Keratinocyte (primary cell): Measurements from ENCODE around the gene TLR4. TPM values are rescaled to one million over a fixed set of nuclear protein-coding genes. Genes with fewer than 3 reads are reported as not detected.

ENCODE experiments used
- DNase-seq: peaks from one replicate; pipeline ENCODE4 v3.0.0-alpha.2; 2011; ENCODE audit warnings: low read depth, missing footprints, low spot score
- FAIRE-seq: peaks from 2 replicates; lab custom pipeline; 2011; peaks lifted over from hg19 to GRCh38; lab: Jason Lieb, UNC
- H2AFZ ChIP-seq: 2 replicates; pipeline ENCODE4 v1.6.0; 2012; ENCODE audit warnings: low read length, control low read depth, inconsistent platforms; ENCODE audit not compliant: control insufficient read depth
- H3K27ac ChIP-seq: 2 replicates; pipeline ENCODE4 v1.5.1; 2011; ENCODE audit warnings: low read length; ENCODE audit not compliant: control insufficient read depth, insufficient read depth
- H3K27me3 ChIP-seq: 3 replicates; pipeline ENCODE4 v1.6.0; 2011; ENCODE audit warnings: low read length; ENCODE audit not compliant: control insufficient read depth, insufficient read depth; ENCODE audit errors: extremely low read depth
- H3K36me3 ChIP-seq, 2 experiments: 2 replicates in 1 of 2; 3 replicates in 1 of 2; pipeline ENCODE4 v1.5.1; 2011; ENCODE audit warnings: low read length in 2 of 2, mild to moderate bottlenecking in 1 of 2; ENCODE audit not compliant: control insufficient read depth in 2 of 2, insufficient read depth in 2 of 2; ENCODE audit errors: extremely low read depth in 1 of 2
- H3K4me1 ChIP-seq: 3 replicates; pipeline ENCODE4 v1.5.1; 2011; ENCODE audit warnings: low read length; ENCODE audit not compliant: control insufficient read depth, insufficient read depth; ENCODE audit errors: extremely low read depth
- H3K4me2 ChIP-seq: 3 replicates; pipeline ENCODE4 v1.6.0; 2011; ENCODE audit warnings: low read depth, low read length; ENCODE audit not compliant: control insufficient read depth, insufficient read depth; ENCODE audit errors: extremely low read depth
- H3K4me3 ChIP-seq, 3 experiments: fragments of 200-600 bp in 1 of 3; sonication (generic) in 1 of 3; 2 replicates in 2 of 3; 3 replicates in 1 of 3; pipeline ENCODE4 v1.5.1; 2011 to 2016; ENCODE audit warnings: low read length in 3 of 3, mild to moderate bottlenecking in 3 of 3, control low read depth in 2 of 3, inconsistent platforms in 1 of 3, low read depth in 1 of 3, mixed read lengths in 1 of 3, mixed run types in 1 of 3, moderate library complexity in 1 of 3; ENCODE audit not compliant: control insufficient read depth in 2 of 3, insufficient read depth in 2 of 3; ENCODE audit errors: extremely low read depth in 1 of 3
- H3K79me2 ChIP-seq: 2 replicates; pipeline ENCODE4 v1.6.0; 2012; ENCODE audit warnings: low read length; ENCODE audit not compliant: control insufficient read depth, insufficient read depth
- H3K9ac ChIP-seq: 3 replicates; pipeline ENCODE4 v1.6.0; 2011; ENCODE audit warnings: low read length; ENCODE audit not compliant: control insufficient read depth, insufficient read depth; ENCODE audit errors: extremely low read depth
- H3K9me1 ChIP-seq: 3 replicates; pipeline ENCODE4 v1.6.0; 2011; ENCODE audit warnings: low read length; ENCODE audit not compliant: control insufficient read depth, insufficient read depth; ENCODE audit errors: extremely low read depth
- H3K9me3 ChIP-seq: 2 replicates; pipeline ENCODE4 v1.5.1; 2012; ENCODE audit warnings: low read depth, low read length; ENCODE audit not compliant: control insufficient read depth
- H4K20me1 ChIP-seq: 3 replicates; pipeline ENCODE4 v1.6.0; 2011; ENCODE audit warnings: low read length; ENCODE audit not compliant: control insufficient read depth, insufficient read depth; ENCODE audit errors: extremely low read depth
- EZH2 ChIP-seq: IDR thresholded peaks from one replicate; pipeline ENCODE4 v1.6.1; 2012; ENCODE audit warnings: inconsistent platforms, mild to moderate bottlenecking, low read length, moderate library complexity
- dilution Hi-C: fragments of 300-500 bp; cut with MboI; formaldehyde crosslinking; loops from one replicate; pipeline ENCODE4 v1.7.0; 2020; ENCODE audit warnings: low sequenced_read_pairs; ENCODE audit not compliant: extremely low pct_ligation_motif_present
- polyA plus RNA-seq, 5 experiments: library from polyadenylated mRNA; depleted of rRNA in 3 of 5; stranded (reverse) in 3 of 5; stranded (forward) in 1 of 5; unstranded in 1 of 5; fragments of >200 nt; gene quantifications; 1 replicate in 1 of 5; 2 replicates in 3 of 5; 3 replicates in 1 of 5; pipeline versions ENCODE4 v1.2.1 to v1.2.3, GENCODE V29; 2011 to 2012; ENCODE audit warnings: missing spikeins in 2 of 5, low read depth in 1 of 5, low replicate concordance in 1 of 5
- TF ChIP-seq, protein P1 (sequence below), 3 experiments: IDR thresholded peaks in 1 of 3; conservative IDR thresholded peaks in 1 of 3; optimal IDR thresholded peaks in 1 of 3; 2 replicates in 2 of 3; 3 replicates in 1 of 3; pipeline versions ENCODE3 to v1.5.1; 2011; ENCODE audit warnings: low read length in 3 of 3, mild to moderate bottlenecking in 3 of 3, moderate library complexity in 2 of 3, control low read depth in 1 of 3, inconsistent platforms in 1 of 3; ENCODE audit not compliant: insufficient read depth in 2 of 3; ENCODE audit errors: extremely low read depth in 1 of 3

Gene TLR4
- polyA plus RNA-seq, 1 donor (not counting 4 experiments of a cell fraction or from before 2014, with no cell fraction given), result 0.09 TPM

DNA sequence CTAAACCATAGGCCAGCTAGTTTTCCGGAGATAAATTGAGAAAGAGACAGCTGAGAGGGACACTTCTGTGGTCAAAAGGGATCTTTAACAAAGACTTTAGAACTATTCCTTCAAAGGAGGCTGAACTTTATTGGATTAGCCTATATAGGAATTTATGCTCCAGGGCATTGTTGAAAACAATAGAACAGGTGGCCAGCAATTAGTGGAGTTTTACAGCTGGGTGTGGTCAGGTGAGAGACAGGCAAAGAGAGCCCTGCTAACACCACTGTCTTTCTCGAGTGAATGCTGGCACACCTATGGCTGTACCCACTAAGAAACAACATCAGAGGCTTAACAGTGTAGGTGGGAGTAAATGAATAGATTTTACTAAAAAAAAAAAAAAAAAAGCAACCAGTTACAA is 16.7 kb upstream of the TLR4 start:
- H3K4me3 ChIP-seq, result no peak overlapping the region
- no peaks in the 10 kb centered on the region for H3K9me1 ChIP-seq
- dilution Hi-C loops, result no loop called here
- H2AFZ ChIP-seq, result no peak overlapping the region
- no peak overlapping the region for H3K27ac ChIP-seq
- H3K27me3 ChIP-seq, result no peaks in the 10 kb centered on the region
- no peaks in the 10 kb centered on the region for H3K9me3 ChIP-seq
- H3K4me1 ChIP-seq, result no peaks in the 10 kb centered on the region
- H3K9ac ChIP-seq, result no peak overlapping the region
- no peak for DNase-seq
- no peak for FAIRE-seq
- no peak for TF ChIP-seq EZH2
- H3K79me2 ChIP-seq, result no peaks in the 10 kb centered on the region
- H3K4me2 ChIP-seq, result no peak overlapping the region
- no peaks in the 10 kb centered on the region for H4K20me1 ChIP-seq
- H3K36me3 ChIP-seq, result no peaks in the 10 kb centered on the region

GRCh38 chr9:117691367-117691766 is 12.8 kb upstream of the TLR4 start:
- Histone ChIP-seq H3K4me3 (no peak overlapping the region), H3K27me3 (no peaks in the 10 kb centered on the region), H4K20me1 (no peaks in the 10 kb centered on the region), H3K9me1 (no peaks in the 10 kb centered on the region), H2AFZ (no peak overlapping the region), H3K79me2 (no peaks in the 10 kb centered on the region), H3K4me2 (no peak overlapping the region), H3K9ac (no peak overlapping the region), H3K36me3 (no peaks in the 10 kb centered on the region), H3K27ac (no peak overlapping the region), H3K9me3 (no peaks in the 10 kb centered on the region), H3K4me1 (no peaks in the 10 kb centered on the region)
- TF ChIP-seq EZH2, result no peak
- TF ChIP-seq, protein P1, sequence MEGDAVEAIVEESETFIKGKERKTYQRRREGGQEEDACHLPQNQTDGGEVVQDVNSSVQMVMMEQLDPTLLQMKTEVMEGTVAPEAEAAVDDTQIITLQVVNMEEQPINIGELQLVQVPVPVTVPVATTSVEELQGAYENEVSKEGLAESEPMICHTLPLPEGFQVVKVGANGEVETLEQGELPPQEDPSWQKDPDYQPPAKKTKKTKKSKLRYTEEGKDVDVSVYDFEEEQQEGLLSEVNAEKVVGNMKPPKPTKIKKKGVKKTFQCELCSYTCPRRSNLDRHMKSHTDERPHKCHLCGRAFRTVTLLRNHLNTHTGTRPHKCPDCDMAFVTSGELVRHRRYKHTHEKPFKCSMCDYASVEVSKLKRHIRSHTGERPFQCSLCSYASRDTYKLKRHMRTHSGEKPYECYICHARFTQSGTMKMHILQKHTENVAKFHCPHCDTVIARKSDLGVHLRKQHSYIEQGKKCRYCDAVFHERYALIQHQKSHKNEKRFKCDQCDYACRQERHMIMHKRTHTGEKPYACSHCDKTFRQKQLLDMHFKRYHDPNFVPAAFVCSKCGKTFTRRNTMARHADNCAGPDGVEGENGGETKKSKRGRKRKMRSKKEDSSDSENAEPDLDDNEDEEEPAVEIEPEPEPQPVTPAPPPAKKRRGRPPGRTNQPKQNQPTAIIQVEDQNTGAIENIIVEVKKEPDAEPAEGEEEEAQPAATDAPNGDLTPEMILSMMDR (optimal IDR thresholded peaks at IDR 0.05 in 1 of 3, IDR thresholded peaks at IDR 0.05 in 1 of 3, conservative IDR thresholded peaks at IDR 0.05 in 1 of 3; ENCODE audit: extremely low read depth in 1 of 3, insufficient read depth in 2 of 3, low read length in 3 of 3), result no peak
- dilution Hi-C loops, result no loop called here
- FAIRE-seq (no peak), DNase-seq (no peak)

GRCh38 chr9:117696154-117696553 is 8.0 kb upstream of the TLR4 start:
- Histone ChIP-seq H3K79me2 (no peaks in the 10 kb centered on the region), H3K36me3 (no peaks in the 10 kb centered on the region), H3K4me3 (no peak overlapping the region), H2AFZ (no peak overlapping the region), H3K9me3 (no peaks in the 10 kb centered on the region), H3K27me3 (no peaks in the 10 kb centered on the region), H4K20me1 (no peaks in the 10 kb centered on the region), H3K9ac (no peak overlapping the region), H3K4me1 (no peaks in the 10 kb centered on the region), H3K9me1 (no peaks in the 10 kb centered on the region), H3K4me2 (no peak overlapping the region), H3K27ac (no peak overlapping the region)
- TF ChIP-seq, protein P1 (optimal IDR thresholded peaks at IDR 0.05 in 1 of 3, IDR thresholded peaks at IDR 0.05 in 1 of 3, conservative IDR thresholded peaks at IDR 0.05 in 1 of 3; ENCODE audit: extremely low read depth in 1 of 3, insufficient read depth in 2 of 3, low read length in 3 of 3), result no peak
- no peak for TF ChIP-seq EZH2
- DNase-seq, result no peak
- dilution Hi-C loops, result no loop called here
- no peak for FAIRE-seq
